GM21576 (cell line): ENCODE results near the gene SDHAF2.

Experiments used
- ATAC-seq: cut with Tn5 transposase; IDR thresholded peaks from one replicate; pipeline ENCODE4 v1.9.1; 2021; ENCODE audit warnings: mild to moderate bottlenecking, moderate library complexity; ENCODE audit not compliant: unreplicated experiment

SDHAF2 gene

GRCh38 chr11:61495801-61496601 is 66.1 kb downstream of the SDHAF2 start:
- ATAC-seq, result no peak
